Left lung (tissue), 10 donors: Measurements from ENCODE around the gene PSMD12. TPM values are rescaled to one million over a fixed set of nuclear protein-coding genes. Genes with fewer than 3 reads are reported as not detected.
"Not testable (repeated sequence)": the region's sequence is repeated elsewhere in the genome, so short reads cannot be mapped to it uniquely, and the experiment has no call there.

Experiments
- ATAC-seq: fragments of 200-7000 bp; cut with Tn5 transposase; one replicate; pipeline ENCODE4 v1.9.1; 2020; ENCODE audit warnings: moderate library complexity
- DNase-seq, 4 donors: peaks; one replicate each; pipeline ENCODE4 v3.0.0-alpha.2; 2013 to 2020
- H3K27ac ChIP-seq, 2 donors: fragments of 200-600 bp; sonication (generic) in 1 of 2; one replicate each; pipeline versions ENCODE4 v1.5.0 to v1.8.0; 2020 to 2021
- H3K27me3 ChIP-seq, 2 donors: fragments of 200-600 bp; sonication (generic) in 1 of 2; one replicate each; pipeline versions ENCODE4 v1.5.0 to v1.8.0; 2020 to 2021
- H3K36me3 ChIP-seq, 2 donors: fragments of 200-600 bp; sonication (generic) in 1 of 2; one replicate each; pipeline versions ENCODE4 v1.5.0 to v1.8.0; 2020 to 2021
- H3K4me1 ChIP-seq, 2 donors: fragments of 200-600 bp; one replicate each; pipeline ENCODE4 v1.8.0; 2021
- H3K4me3 ChIP-seq, 2 donors: fragments of 200-600 bp; sonication (generic) in 1 of 2; one replicate each; pipeline versions ENCODE4 v1.5.0 to v1.8.0; 2020 to 2021; ENCODE audit warnings: mild to moderate bottlenecking in 1 of 2
- H3K9me3 ChIP-seq, 2 donors: fragments of 200-600 bp; sonication (generic) in 1 of 2; one replicate each; pipeline versions ENCODE4 v1.5.0 to v1.8.0; 2020 to 2021
- CTCF ChIP-seq, 2 donors: fragments of 200-600 bp; sonication (generic) in 1 of 2; IDR thresholded peaks; one replicate each; pipeline versions ENCODE4 v1.5.0 to v1.8.0; 2021; ENCODE audit warnings: antibody characterized with exemption in 2 of 2
- intact Hi-C, 2 donors: fragments of 100-400 bp; cut with DNase I; formaldehyde crosslinking; loops; one replicate each; pipeline versions ENCODE4 v1.11.2 to v1.14.2; 2022
- polyA plus RNA-seq, 6 donors: library from polyadenylated mRNA; unstranded; fragments of 120-200 nt; gene quantifications; one replicate each; pipeline ENCODE4 v1.2.1, GENCODE V29; 2013; ENCODE audit not compliant: insufficient read length in 6 of 6
- total RNA-seq, 2 donors: library from RNA; stranded (reverse); fragmentation: NEBNext Ultra II Directional; extraction: Animal tissue kit (Norgen Biotek cat#: 25700); gene quantifications; one replicate each; pipeline ENCODE4 v1.2.1, GENCODE V29; 2021
- donor health status: DM: no; HTN: yes; CAD: no.
- donor health status: DM: no; HTN: no; CAD: no.

Gene PSMD12
- total and polyA plus RNA-seq, 8 donors, result 40.0 to 56.6 (median 43.5) TPM

- DNase-seq, result no peak
- TF ChIP-seq CTCF (IDR thresholded peaks at IDR 0.05), result no peak
- Histone ChIP-seq H3K27ac (no peak overlapping the region), H3K4me1 (no peaks in the 10 kb centered on the region), H3K9me3 (no peaks in the 10 kb centered on the region), H3K4me3 (no peak overlapping the region), H3K27me3 (no peaks in the 10 kb centered on the region), H3K36me3 (no peaks in the 10 kb centered on the region)
- intact Hi-C loops, result no loop called here
- ATAC-seq, result no peak
These were observed 38.4 kb downstream of the PSMD12 start for GRCh38 chr17:67328026-67328425.

DNA sequence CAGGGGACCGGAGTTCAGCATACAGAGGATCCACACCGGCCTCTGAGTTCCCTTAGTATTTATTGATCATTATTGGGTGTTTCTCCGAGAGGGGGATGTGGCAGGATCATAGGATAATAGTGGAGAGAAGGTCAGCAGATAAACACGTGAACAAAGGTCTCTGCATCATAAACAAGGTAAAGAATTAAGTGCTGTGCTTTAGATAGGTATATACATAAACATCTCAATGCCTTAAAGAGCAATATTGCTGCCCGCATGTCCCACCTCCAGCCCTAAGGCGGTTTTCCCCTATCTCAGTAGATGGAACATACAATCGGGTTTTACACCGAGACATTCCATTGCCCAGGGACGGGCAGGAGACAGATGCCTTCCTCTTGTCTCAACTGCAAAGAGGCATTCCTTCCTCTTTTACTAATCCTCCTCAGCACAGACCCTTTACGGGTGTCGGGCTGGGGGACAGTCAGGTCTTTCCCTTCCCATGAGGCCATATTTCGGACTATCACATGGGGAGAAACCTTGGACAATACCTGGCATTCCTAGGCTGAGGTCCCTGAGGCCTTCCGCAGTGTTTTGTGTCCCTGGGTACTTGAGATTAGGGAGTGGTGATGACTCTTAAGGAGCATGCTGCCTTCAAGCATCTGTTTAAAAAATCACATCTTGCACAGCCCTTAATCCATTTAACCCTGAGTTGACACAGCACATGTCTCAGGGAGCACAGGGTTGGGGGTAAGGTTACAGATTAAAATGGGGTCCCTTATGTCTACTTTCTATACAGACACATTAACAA, 39.2 kb downstream of the PSMD12 start:
- ATAC-seq, H3K9me3 ChIP-seq, H3K36me3 ChIP-seq, H3K27ac ChIP-seq, H3K4me3 ChIP-seq, H3K4me1 ChIP-seq, DNase-seq, H3K27me3 ChIP-seq, intact Hi-C loops: not testable (repeated sequence)

DNA sequence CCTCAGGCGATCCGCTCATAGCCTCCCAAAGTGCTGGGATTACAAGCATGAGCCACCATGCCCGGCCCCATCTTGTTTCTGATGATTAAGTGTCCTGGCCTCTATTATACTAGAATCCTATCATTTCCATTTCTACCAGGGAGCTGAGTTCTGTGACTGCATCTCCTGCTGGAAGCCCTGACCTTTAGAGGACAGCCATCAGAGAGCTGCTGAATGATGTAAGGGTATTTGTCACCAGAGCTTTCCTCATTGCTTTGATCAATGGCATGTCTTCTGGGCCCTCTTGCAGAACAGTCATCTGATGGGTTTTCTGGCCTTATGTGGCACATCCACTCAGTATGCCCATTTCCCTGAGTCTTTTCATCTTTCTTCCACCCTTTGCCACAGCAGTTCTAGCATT, 39.9 kb downstream of the PSMD12 start:
- no peak for TF ChIP-seq CTCF (IDR thresholded peaks at IDR 0.05)
- no peak overlapping the region for H3K4me3 ChIP-seq
- no peak for ATAC-seq
- H3K4me1 ChIP-seq, result no peaks in the 10 kb centered on the region
- no peaks in the 10 kb centered on the region for H3K9me3 ChIP-seq
- no peak overlapping the region for H3K27ac ChIP-seq
- no peak for DNase-seq
- no peaks in the 10 kb centered on the region for H3K27me3 ChIP-seq
- no peaks in the 10 kb centered on the region for H3K36me3 ChIP-seq
- intact Hi-C loops, result no loop called here

GRCh38 chr17:67324330-67324729, 42.0 kb downstream of the PSMD12 start:
- H3K27me3 ChIP-seq, result no peaks in the 10 kb centered on the region
- no peak overlapping the region for H3K27ac ChIP-seq
- ATAC-seq (no peak), DNase-seq (no peak)
- intact Hi-C loops, result no loop called here
- no peaks in the 10 kb centered on the region for H3K9me3 ChIP-seq
- TF ChIP-seq CTCF (IDR thresholded peaks at IDR 0.05), result no peak
- no peak overlapping the region for H3K4me3 ChIP-seq
- no peaks in the 10 kb centered on the region for H3K36me3 ChIP-seq
- no peaks in the 10 kb centered on the region for H3K4me1 ChIP-seq

DNA sequence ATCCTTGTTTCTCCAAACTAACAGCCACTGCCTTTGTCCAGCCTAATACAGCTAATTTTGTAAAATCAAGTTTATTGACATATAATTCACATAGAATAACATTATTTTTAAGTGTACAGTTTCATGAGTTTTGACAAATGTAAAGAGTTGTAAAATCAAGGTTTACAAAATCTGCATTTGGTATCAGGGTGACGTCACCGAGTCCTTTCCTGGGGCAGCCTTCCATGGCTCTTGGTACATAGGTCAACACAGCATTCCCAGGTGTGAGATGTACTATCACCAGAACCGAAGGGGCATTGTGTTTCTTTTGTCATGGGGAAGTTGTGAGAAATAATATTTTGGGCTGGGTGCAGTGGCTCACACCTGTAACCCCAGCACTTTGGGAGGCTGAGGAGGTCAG, 42.9 kb downstream of the PSMD12 start:
- Histone ChIP-seq H3K27me3 (no peaks in the 10 kb centered on the region), H3K36me3 (no peaks in the 10 kb centered on the region), H3K27ac (no peak overlapping the region), H3K4me1 (no peaks in the 10 kb centered on the region), H3K9me3 (no peaks in the 10 kb centered on the region), H3K4me3 (no peak overlapping the region)
- DNase-seq, result no peak
- no peak for TF ChIP-seq CTCF (IDR thresholded peaks at IDR 0.05)
- intact Hi-C loops, result no loop called here
- ATAC-seq, result no peak
